GM18870 (cell line): ENCODE measurements around the gene KATNA1.
A peak's percentile ranks its signal among the peaks of the same experiment; 100 is the strongest.

Experiments used
- ATAC-seq: cut with Tn5 transposase; IDR thresholded peaks from one replicate; pipeline ENCODE4 v1.9.1; 2021; ENCODE audit warnings: moderate library complexity; ENCODE audit not compliant: unreplicated experiment

KATNA1 gene

DNA sequence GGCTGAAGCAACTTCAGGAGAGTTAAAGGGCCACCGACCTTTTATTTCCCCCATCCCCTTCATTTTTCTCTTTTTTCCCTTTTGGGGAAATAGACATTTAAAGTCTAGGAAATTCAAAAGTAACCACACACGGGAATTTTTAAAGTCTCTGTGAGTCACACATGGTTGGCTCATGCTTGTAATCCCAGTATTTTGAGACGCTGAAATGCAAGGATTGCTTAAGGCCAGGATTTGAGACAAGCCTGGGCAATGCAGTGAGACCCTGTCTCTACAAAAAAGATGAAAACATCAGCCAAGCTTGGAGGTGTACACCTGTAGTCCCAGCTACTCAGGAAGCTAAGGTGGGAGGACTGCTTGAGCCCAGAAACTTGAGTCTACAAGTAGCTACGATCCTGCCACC, 34.2 kb downstream of the KATNA1 start:
- no peak for ATAC-seq

DNA sequence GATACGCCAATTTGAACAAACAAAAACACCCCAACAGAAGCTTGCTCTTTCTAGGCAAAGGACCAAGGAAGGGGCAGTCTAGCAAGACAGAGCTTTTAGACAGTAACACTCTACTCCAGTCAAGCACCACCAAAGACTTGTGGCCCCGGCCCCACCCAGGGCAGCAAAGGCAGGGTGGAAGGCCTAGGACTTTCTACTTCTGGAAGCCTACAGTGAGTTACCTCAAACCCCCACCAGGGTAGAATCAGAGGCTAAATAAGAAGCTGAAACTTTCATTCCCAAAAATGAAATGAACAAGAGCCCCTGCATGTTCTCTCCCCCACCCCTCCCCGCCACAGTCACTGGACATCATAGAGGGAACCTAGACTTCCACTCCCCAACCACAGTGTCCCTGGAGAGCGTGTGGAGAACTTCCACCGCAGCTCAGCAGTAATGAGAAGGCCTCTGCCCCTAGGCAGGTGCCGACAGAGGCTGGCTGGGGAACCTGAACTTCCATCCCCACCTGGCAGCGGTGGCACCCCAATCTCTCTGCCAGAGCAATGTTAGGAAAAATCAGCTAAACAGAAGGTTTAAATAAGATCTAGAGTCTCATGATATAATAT, 40.0 kb downstream of the KATNA1 start:
- ATAC-seq = no peak

DNA sequence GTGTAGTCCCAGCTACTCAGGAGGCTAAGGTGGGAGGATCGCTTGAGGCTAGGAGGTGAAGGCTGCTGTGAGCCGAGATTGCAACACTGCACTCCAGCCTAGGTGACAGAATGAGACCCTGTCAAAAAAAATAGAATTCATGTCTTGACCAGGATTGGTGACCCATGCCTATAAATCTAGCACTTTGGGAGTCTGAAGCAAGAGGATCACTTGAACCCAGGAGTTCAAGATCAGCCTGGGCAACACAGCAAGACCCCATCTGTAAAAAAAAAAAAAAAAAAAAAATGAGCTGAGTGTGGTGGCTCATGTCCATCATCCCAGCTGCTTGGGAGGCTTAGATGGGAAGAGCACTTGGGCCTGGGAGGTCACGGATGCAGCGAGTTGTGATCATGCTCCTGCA, 48.0 kb downstream of the KATNA1 start:
- no peak for ATAC-seq

DNA sequence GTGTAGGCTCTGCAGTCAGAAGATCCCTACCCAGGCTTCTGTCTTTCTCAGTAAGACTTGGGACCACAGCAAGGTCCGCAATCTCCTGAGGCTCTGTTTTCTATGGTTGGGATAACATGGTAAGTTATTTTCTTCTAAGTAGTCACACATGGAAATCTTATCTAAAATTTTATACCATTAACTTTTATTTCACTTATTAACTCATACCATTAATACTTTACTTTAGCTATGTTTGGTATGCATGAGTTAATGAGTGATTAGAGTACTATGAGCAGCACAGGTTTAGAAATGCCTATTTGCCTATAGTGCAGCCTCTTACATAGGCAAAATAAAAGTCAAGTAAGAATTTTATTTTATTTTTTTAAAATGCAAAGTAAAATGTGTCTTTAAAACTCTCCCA, 55.1 kb downstream of the KATNA1 start:
- ATAC-seq = no peak

DNA sequence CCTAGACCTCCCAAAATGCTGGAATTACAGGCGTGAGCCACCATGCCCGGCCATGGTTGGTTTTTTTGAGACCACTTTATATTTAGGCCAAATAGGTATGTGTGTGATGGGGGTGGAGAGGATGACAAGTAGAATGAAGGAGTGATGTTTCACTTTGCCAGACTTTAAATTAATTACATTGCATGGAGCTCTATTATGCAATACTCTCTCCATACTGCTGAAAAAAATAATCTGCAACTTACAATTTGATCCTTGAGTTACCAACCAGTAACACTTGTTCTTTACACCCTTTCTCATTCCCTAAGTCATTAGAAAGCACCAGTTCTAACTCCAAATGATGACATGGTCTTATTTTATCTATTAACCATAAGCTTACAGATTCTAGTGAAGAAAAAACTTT, 55.5 kb downstream of the KATNA1 start:
- no peak for ATAC-seq

DNA sequence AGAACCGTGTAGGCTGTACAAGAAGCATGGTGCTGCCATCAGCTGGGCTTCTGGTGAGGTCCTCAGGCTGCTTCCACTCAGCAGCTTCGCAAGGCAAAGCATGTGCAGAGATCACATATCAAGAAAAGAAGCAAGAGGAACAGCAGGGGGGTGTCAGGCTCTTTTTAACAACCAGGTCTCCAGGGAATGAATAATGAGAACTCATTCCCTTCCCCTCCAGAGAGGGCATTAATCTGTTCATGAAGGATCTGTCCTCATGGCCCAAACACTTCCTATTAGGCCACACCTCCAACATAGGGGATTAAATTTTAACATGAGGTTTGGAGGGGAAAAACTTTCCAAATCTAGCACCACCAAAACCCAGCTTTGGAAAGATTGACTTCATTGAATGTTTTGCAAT, 62.4 kb downstream of the KATNA1 start:
- ATAC-seq = no peak

DNA sequence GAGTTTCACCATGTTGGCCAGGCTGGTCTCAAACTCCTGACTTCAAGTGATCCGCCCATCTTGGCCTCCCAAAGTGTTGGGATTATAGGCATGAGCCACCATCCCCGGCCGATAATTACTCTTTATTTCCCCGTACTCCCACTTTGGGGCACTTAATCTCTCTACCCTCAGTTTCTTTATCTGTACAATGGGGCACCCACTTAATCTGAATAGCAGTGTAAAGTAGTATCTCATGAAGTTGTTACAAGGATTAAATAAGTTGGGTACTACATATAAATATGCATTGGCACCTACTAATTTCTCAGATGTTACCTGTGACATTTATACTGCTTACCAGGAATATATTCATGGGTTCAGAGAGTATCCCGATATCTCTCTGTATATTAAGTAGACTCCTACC, 67.2 kb downstream of the KATNA1 start:
- no peak for ATAC-seq

DNA sequence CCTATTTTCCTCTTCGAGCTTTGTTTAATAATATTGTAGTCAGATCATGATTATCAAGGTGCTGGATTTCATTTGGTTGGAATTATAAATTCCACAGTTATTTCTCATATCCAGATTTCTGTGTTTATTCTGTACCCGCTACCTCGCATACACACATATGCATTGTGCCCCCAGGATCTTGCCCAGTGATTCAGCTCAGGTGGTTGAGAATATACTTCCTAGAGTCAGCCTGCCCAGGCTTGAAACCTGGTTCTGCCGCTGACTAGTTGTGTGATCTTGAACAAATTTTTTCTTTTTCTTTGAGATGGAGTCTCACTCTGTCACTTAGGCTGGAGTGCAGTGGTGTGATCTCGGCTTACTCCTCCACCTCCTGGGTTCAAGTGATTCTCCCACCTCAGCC, 67.6 kb downstream of the KATNA1 start:
- ATAC-seq = no peak

DNA sequence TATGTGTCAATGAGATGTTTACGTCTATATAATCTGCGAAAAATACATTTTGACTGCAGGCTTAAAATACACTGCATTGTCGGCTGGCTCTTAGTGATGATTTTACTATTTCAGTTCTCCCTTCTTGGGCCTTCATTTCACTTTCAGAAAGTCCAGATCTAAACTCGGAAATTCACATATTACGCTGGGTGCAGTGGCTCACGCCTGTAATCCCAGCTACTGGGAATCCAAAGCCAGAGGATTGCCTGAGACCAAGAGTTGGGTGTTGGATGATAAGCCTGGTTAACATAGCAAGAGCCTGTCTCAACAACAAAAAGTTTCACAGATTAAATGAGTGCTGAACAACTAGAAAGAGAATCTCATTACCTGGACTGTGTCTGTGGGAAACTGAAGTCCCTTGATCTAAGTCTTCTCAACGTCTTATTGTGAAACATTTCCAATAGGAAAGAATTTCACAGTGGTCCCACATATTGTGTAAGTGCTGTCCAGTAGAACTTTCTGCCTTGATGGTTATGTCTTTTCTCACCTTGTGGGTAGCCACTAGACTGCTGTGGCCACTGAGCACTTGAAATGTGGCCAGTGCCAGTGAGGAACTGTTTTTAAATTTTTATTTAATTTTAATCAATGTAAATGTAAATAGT, 80.4 kb downstream of the KATNA1 start:
- ATAC-seq = no peak

DNA sequence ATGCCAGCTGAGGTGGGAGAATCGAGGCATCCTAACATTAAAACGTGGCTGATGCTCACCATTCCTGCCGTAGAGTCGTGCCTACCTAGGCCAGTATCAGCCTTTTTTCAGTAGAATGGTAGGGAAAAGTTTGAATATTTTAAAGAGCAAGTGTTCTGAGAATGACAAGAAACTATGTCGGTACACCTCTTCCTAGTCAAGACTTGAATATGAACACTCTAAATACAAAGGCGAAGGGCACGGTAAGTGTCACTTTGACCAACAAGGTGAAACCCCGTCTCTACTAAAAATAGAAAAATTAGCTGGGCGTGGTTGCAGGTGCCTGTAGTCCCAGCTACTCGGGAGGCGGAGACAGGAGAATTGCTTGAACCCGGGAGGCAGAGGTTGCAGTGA, 81.3 kb downstream of the KATNA1 start:
- ATAC-seq = no peak

DNA sequence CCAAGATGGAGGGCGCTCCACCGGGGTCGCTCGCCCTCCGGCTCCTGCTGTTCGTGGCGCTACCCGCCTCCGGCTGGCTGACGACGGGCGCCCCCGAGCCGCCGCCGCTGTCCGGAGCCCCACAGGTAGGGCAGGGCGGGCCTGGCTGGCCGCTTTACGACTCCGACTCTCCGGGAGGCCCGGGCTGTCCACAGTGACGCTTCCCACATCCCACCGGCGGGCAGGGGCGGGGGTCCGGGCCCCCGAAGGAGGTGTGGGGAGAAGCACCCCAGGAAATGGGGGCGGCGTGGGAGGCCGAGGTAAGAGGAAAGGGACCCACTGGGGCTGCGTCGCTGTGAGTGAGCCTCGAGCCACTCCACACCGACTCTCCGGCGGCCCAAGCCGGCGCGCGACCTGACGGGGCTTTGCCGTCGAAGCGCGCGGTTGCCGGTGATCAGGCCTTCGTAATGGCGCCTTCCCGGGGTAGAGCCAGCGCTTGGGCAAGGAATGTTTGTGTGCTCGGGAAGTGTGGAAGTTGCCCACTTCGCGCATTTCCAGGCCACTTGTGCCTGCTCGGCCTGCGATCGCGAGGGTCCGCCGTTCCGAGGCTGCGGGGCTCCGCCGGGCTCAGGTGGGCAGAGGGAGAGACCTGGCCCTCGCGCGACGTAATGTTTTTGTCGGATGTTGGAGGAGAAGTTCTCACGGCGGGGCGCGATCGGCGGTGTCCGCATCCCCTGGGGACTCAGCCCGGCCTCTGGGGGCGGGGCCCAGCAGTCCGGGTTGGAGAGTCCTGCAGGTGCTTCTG, 81.9 kb downstream of the KATNA1 start:
- ATAC-seq = peak; percentile 27

DNA sequence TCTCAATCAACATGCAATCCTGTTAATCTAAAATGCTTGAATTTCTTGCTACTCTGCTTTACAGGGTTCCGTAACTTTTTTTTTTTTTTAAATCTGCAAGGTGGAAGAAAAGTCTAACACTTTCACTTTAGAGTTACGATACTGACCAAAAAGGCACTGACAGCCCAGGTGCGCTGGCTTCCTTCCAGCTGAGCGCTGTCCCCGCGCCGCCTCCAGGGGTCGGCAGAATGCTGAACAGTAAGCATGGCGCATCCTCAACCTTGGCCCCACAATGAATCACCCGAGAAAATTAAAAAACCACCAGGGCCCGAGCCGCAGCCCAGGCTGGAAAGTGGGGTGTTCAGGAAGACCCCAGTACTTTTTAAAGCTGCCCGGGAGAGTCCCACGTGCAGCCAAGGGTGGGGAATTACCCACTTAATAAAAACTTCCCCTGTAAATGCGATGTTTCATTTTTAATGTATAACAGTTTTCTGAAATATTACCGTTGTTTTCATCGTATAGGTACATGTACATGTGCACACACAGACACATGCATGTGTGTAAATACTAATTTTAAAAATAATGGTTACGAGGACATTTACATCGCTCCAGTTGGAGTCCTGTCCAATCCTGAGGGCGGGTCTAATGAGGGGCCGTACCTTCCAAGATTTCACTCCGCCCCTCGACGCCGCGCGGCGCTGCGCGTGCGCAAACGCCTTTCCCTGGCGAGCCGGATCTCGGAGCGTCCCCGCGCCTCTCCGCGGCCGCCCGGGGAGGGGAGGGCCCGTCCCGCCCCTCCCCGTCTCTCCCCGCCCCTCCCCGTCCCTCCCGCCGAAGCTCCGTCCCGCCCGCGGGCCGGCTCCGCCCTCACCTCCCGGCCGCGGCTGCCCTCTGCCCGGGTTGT, 82.7 kb downstream of the KATNA1 start, which contains the start of gene GINM1:
Gene GINM1, plus strand, starts transcription at position 849 of the 883 bp plus-strand sequence. CDS start 40 bp downstream, outside the sequence.
- ATAC-seq = peak; percentile 67

DNA sequence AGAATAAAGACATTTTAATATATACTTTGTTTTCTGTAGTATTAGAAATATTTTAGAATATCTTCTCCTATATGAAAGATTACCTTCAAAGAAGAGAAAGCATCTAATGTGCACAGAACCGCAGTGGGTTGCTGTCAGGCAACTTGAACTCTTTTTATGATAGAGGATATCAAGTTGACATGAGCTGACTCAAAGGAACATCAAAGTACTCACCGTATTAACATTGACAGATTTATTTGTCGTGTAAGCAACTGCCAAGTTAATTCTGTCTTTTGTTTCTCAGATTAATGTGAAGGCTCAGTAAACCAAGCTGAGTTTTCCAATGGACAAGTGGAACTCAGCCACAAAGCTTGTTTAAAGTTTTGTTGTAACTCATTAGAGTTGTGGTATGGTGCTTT, 84.6 kb downstream of the KATNA1 start:
- no peak for ATAC-seq

DNA sequence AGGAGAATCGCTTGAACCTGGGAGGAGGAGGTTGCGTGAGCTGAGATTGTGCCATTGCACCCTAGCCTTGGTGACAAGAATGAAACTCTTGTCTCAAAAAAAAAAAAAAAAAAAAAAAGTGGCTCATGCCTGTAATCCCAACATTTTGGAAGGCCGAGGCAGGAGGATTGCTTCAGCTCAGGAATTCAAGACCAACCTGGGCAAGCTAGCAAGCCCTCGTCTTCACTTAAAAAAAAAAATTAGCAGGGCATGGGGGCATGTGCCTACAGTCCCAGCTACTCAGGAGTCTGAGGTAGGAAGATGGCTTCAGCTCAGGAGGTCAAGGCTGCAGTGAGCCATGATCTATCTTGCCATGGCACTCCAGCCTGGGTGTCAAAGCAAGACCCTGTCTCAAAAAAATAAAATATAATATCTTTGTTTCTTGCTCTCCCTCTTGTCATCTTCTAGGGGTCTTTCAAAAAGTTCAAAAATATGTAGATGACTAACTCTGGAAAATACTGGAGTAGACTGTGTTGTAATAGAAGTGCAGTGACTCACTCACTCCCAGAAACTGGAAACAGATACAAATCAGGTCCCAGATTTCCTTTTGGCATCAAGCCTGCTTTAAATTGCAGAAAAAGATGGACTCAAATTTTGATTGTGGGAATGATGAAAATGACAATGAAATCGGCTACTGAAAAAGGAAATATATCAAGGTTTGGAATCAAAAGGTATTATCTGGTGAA, 85.1 kb downstream of the KATNA1 start:
- ATAC-seq = no peak

DNA sequence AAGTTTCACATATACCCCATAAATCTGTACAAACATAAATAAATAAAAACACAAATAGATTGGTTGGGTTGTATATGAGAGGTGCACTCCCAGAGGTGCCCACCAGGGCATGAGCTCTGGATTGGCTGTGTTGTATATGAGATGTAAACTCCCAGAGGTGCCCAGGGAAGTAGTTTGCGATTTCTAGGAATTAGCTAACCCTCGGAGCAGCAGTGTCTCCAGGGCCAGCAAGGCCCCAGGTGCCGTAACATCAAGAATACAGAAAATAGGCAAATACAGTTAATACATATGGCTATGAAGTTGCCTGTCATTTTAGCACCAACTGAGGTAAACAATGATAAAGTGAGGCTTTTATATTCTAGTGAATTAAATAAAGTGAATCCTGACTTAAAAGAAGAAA, 87.8 kb downstream of the KATNA1 start:
- no peak for ATAC-seq

DNA sequence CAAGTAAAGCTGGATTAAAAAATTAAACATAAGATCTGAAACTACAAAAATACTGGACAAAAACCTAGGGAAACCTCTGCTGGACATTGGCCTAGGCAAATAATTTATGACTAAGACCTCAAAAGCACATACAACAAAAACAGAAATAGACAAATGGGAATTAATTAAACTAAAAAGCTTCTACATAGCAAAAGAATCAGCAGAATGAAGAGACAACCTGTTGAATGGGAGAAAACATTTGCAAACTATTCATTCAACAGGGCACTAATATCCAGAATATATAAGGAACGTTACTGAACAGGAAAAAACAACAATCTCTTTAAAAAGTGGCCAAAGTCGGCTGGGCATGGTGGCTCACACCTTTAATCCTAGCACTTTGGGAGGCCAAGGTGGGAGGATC, 89.1 kb downstream of the KATNA1 start:
- no peak for ATAC-seq

DNA sequence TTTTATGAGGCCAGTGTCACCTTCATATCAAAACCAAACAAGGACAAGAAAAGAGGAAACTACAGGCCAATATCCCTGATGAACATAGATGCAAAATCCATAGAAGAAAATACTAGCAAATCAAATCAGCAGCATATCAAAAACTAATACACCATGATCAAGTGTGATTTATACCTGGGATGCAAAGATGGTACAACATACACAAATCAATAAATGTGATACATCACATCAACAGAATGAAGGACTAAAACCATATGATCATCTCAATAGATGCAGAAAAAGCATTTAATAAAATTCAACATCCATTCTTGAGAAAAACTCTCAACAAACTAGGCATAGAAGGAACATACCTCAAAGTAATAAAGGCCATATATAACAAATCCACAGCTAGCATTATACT, 90.5 kb downstream of the KATNA1 start:
- ATAC-seq = no peak

DNA sequence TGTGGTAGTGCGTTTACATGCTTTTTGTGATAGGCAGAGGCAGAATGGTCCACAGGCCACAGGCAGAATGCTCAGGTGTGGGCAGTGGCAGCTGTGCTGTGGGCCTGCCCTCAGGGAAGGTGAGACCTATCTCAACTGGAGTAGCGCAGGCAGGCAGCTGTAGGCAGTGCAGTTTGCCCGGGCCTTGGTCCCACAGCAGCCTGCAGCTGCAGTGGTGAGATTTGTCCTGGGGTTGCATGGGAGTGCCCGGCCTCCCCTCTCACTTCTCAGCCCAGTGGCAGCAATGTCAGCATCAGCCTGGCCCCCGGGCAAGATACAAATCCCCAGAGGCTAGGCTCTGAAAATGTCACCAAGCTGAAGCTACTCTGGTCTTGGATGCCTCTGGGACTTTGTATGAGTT, 96.6 kb downstream of the KATNA1 start:
- ATAC-seq = no peak

DNA sequence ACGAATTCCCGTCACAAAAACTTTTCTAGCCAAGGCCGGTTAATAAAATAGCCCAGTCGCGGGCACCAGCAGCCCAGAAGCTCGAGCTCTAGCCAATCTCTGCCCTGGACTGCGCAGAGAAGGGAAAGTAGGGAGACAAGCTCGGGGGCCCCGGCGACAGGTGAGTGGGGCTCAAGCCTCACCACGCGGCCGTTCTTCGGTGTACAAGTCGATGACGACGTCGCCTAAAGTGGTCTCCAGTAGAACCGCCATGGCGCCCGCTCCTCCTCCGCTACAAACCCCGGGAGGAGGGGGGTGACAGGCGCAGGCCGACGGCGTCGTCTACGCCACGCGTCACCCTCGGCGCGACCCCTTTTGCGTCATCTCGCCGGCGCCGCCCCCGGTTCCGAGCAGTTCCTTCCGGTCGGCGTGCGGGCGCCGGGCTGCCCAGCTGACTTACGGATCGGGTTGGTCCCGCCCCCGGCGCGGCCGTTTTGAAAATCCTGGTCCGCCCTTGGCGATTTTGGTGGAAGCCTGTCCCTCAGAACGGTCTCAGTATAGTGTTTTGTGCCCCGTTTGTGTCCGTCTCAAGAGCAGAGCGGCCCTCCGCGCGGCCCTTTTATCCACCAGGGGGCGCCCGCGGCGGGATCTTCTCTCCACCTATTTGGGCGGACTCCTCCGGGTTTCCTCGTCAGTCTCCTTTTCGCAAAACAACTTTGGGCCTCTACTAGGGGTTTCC, 102.6 kb downstream of the KATNA1 start, which contains the start of gene PPIL4:
Gene PPIL4, minus strand, starts transcription at position 290 of the 718 bp plus-strand sequence. Its CDS starts 38 bp downstream, at position 252.
- ATAC-seq = peak; percentile 81

DNA sequence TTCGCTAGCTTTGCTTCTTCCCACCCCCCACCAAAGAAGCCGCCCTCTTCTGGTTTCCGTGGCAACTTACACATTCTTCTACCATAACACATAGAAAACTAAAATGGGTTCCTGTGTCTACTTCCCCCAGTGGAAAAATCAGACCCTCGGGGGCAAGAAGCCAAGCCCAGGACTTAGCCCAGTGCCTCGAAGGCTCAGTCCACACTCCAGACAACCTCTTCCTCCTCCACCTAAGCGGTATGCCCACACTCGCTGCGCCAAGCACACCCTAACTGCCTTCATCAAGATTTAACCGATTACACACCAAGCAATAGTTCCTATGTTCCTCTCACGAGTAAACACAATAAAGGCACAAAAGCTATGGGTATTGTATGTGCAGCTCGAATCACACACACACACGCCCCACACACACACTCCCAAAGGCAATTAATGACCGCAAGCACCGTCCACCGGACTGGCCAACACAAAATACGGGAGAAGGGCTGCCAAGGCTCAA, 103.2 kb downstream of the KATNA1 start:
- ATAC-seq = no peak
